HG03095 (cell line): Measurements from ENCODE around the gene IL22RA1.

Experiments
- ATAC-seq: cut with Tn5 transposase; IDR thresholded peaks from one replicate; pipeline ENCODE4 v1.9.1; 2021; ENCODE audit warnings: moderate library complexity; ENCODE audit not compliant: unreplicated experiment

IL22RA1 gene

GRCh38 chr1:24139841-24140425 is 3.0 kb downstream of the IL22RA1 start:
- no peak for ATAC-seq

- ATAC-seq, result no peak
Measured at GRCh38 chr1:24139222-24139489, 3.8 kb downstream of the IL22RA1 start.

GRCh38 chr1:24138476-24139221 is 4.3 kb downstream of the IL22RA1 start:
- ATAC-seq, result no peak

- no peak for ATAC-seq
Measured at GRCh38 chr1:24136956-24137539, 5.9 kb downstream of the IL22RA1 start.

GRCh38 chr1:24134376-24134775 is 8.6 kb downstream of the IL22RA1 start:
- ATAC-seq, result no peak

- no peak for ATAC-seq
Measured at GRCh38 chr1:24133819-24134218, 9.1 kb downstream of the IL22RA1 start.

- no peak for ATAC-seq
Measured at GRCh38 chr1:24130385-24130784, 12.6 kb downstream of the IL22RA1 start.

- ATAC-seq, result no peak
Measured at GRCh38 chr1:24127801-24128363, 15.1 kb downstream of the IL22RA1 start.

GRCh38 chr1:24127134-24127800 is 15.7 kb downstream of the IL22RA1 start:
- ATAC-seq, result no peak

- ATAC-seq, result no peak
Measured at GRCh38 chr1:24126672-24127023, 16.3 kb downstream of the IL22RA1 start.

- ATAC-seq, result no peak
Measured at GRCh38 chr1:24126018-24126671, 16.8 kb downstream of the IL22RA1 start.

GRCh38 chr1:24125456-24125855 is 17.5 kb downstream of the IL22RA1 start:
- ATAC-seq, result no peak

GRCh38 chr1:24124980-24125379 is 18.0 kb downstream of the IL22RA1 start:
- ATAC-seq, result no peak

GRCh38 chr1:24123611-24124010 is 19.3 kb downstream of the IL22RA1 start:
- no peak for ATAC-seq

- no peak for ATAC-seq
Measured at GRCh38 chr1:24122776-24123175, 20.2 kb downstream of the IL22RA1 start.

GRCh38 chr1:24121406-24121805 is 21.5 kb downstream of the IL22RA1 start:
- no peak for ATAC-seq

- no peak for ATAC-seq
Measured at GRCh38 chr1:24120965-24121364, 22.0 kb downstream of the IL22RA1 start.

GRCh38 chr1:24119859-24120756 is 22.8 kb downstream of the IL22RA1 start:
- no peak for ATAC-seq

- ATAC-seq, result no peak
Measured at GRCh38 chr1:24119489-24119858, 23.5 kb downstream of the IL22RA1 start.
